Central memory CD8-positive, alpha-beta T cell (primary cell): ENCODE results near the gene ITGAD.

Experiments used
- ATAC-seq: fragments of 150-1000 bp; cut with Tn5 transposase; replicated peaks from 2 replicates; pipeline ENCODE4 v1.10.0; 2022; ENCODE audit warnings: mild to moderate bottlenecking, moderate FRiP score, moderate number of reproducible peaks; ENCODE audit not compliant: poor library complexity, severe bottlenecking; ENCODE audit errors: extremely low read depth
- DNase-seq, 2 donors: peaks; one replicate each; pipeline ENCODE4 v3.0.0; 2021; ENCODE audit warnings: low spot score in 2 of 2
- H3K27ac Mint-ChIP-seq: one replicate; pipeline ENCODE4 v1.8.0; 2022; ENCODE audit warnings: low read depth, mild to moderate bottlenecking, moderate library complexity, mixed read lengths
- H3K27me3 Mint-ChIP-seq: one replicate; pipeline ENCODE4 v1.8.0; 2022; ENCODE audit warnings: mixed read lengths
- H3K36me3 Mint-ChIP-seq: one replicate; pipeline ENCODE4 v1.8.0; 2022; ENCODE audit warnings: mild to moderate bottlenecking, moderate library complexity, mixed read lengths; ENCODE audit not compliant: insufficient read depth
- H3K4me1 Mint-ChIP-seq: one replicate; pipeline ENCODE4 v1.8.0; 2022; ENCODE audit warnings: mixed read lengths
- H3K4me3 Mint-ChIP-seq: one replicate; pipeline ENCODE4 v1.8.0; 2022; ENCODE audit warnings: mild to moderate bottlenecking, moderate library complexity, mixed read lengths
- H3K9me3 Mint-ChIP-seq: one replicate; pipeline ENCODE4 v1.8.0; 2022; ENCODE audit warnings: mixed read lengths

The ITGAD gene

GRCh38 chr16:31464348-31464769, 71.2 kb downstream of the ITGAD start:
- ATAC-seq = no peak
- H3K27me3 Mint-ChIP-seq = no peaks in the 10 kb centered on the region
- DNase-seq = no peak
- H3K27ac Mint-ChIP-seq = no peak overlapping the region
- no peak overlapping the region for H3K4me3 Mint-ChIP-seq
- no peaks in the 10 kb centered on the region for H3K9me3 Mint-ChIP-seq
- peaks cover 30% of the 10 kb centered on the region for H3K36me3 Mint-ChIP-seq
- H3K4me1 Mint-ChIP-seq = peaks cover 28% of the 10 kb centered on the region

- Mint-ChIP-seq H3K36me3 (peaks cover 26% of the 10 kb centered on the region), H3K4me1 (peaks cover 27% of the 10 kb centered on the region), H3K27me3 (no peaks in the 10 kb centered on the region), H3K9me3 (no peaks in the 10 kb centered on the region), H3K27ac (no peak overlapping the region), H3K4me3 (no peak overlapping the region)
- ATAC-seq = no peak
- no peak for DNase-seq
Observed at GRCh38 chr16:31464781-31465260, 71.7 kb downstream of the ITGAD start.

GRCh38 chr16:31465788-31466370, 72.7 kb downstream of the ITGAD start:
- peaks cover 20% of the 10 kb centered on the region for H3K4me1 Mint-ChIP-seq
- no peak for ATAC-seq
- no peaks in the 10 kb centered on the region for H3K9me3 Mint-ChIP-seq
- DNase-seq = no peak
- H3K4me3 Mint-ChIP-seq = no peak overlapping the region
- peaks cover 25% of the 10 kb centered on the region for H3K36me3 Mint-ChIP-seq
- no peaks in the 10 kb centered on the region for H3K27me3 Mint-ChIP-seq
- no peak overlapping the region for H3K27ac Mint-ChIP-seq

- no peak overlapping the region for H3K4me3 Mint-ChIP-seq
- peaks cover 23% of the 10 kb centered on the region for H3K36me3 Mint-ChIP-seq
- no peaks in the 10 kb centered on the region for H3K9me3 Mint-ChIP-seq
- H3K27me3 Mint-ChIP-seq = no peaks in the 10 kb centered on the region
- H3K27ac Mint-ChIP-seq = no peak overlapping the region
- no peak for DNase-seq
- H3K4me1 Mint-ChIP-seq = peaks cover 14% of the 10 kb centered on the region
- ATAC-seq = no peak
Observed at GRCh38 chr16:31466381-31466841, 73.3 kb downstream of the ITGAD start.

GRCh38 chr16:31467151-31467773, 74.1 kb downstream of the ITGAD start:
- no peak overlapping the region for H3K27ac Mint-ChIP-seq
- H3K36me3 Mint-ChIP-seq = peaks cover 23% of the 10 kb centered on the region
- H3K4me1 Mint-ChIP-seq = peaks cover 14% of the 10 kb centered on the region
- ATAC-seq = no peak
- no peak overlapping the region for H3K4me3 Mint-ChIP-seq
- no peaks in the 10 kb centered on the region for H3K9me3 Mint-ChIP-seq
- peaks cover 2% of the 10 kb centered on the region for H3K27me3 Mint-ChIP-seq
- DNase-seq = no peak

GRCh38 chr16:31467858-31468257, 74.7 kb downstream of the ITGAD start:
- DNase-seq = no peak
- peaks cover 8% of the 10 kb centered on the region for H3K27me3 Mint-ChIP-seq
- H3K27ac Mint-ChIP-seq = no peak overlapping the region
- H3K9me3 Mint-ChIP-seq = no peaks in the 10 kb centered on the region
- H3K36me3 Mint-ChIP-seq = peaks cover 20% of the 10 kb centered on the region
- H3K4me1 Mint-ChIP-seq = peaks cover 20% of the 10 kb centered on the region
- no peak overlapping the region for H3K4me3 Mint-ChIP-seq
- ATAC-seq = no peak

- no peaks in the 10 kb centered on the region for H3K9me3 Mint-ChIP-seq
- DNase-seq (no peak), ATAC-seq (no peak)
Observed at GRCh38 chr16:31470615-31471014, 77.5 kb downstream of the ITGAD start.

GRCh38 chr16:31471241-31471874, 78.2 kb downstream of the ITGAD start:
- DNase-seq (no peak), ATAC-seq (no peak)
- H3K36me3 Mint-ChIP-seq = peaks cover 5% of the 10 kb centered on the region
- H3K9me3 Mint-ChIP-seq = no peaks in the 10 kb centered on the region
- H3K27ac Mint-ChIP-seq = no peak overlapping the region
- peaks cover 16% of the 10 kb centered on the region for H3K27me3 Mint-ChIP-seq
- H3K4me3 Mint-ChIP-seq = no peak overlapping the region
- H3K4me1 Mint-ChIP-seq = peaks cover 19% of the 10 kb centered on the region

More at GRCh38 chr16:31470615-31471014, 77.5 kb downstream of the ITGAD start:
- Mint-ChIP-seq H3K27me3 (peaks cover 16% of the 10 kb centered on the region), H3K4me3 (no peak overlapping the region), H3K36me3 (peaks cover 7% of the 10 kb centered on the region), H3K4me1 (peaks cover 16% of the 10 kb centered on the region), H3K27ac (no peak overlapping the region)

GRCh38 chr16:31471875-31472708, 79.0 kb downstream of the ITGAD start, which contains the start of gene TGFB1I1:
TSS of gene TGFB1I1 (plus strand) at chr16:31472152. CDS start at chr16:31472189, 37 bp downstream.
- Mint-ChIP-seq H3K36me3 (peaks cover 6% of the 10 kb centered on the region), H3K4me1 (peaks cover 20% of the 10 kb centered on the region), H3K4me3 (peak within 1 kb of the TSS; percentile 34), H3K27me3 (peaks cover 16% of the 10 kb centered on the region), H3K27ac (no peak within 1 kb of the TSS), H3K9me3 (no peaks in the 10 kb centered on the region)
- ATAC-seq = no peak
- no peak for DNase-seq

- peak overlapping the region; percentile 34 for H3K4me3 Mint-ChIP-seq
Observed at GRCh38 chr16:31472709-31473203, 79.6 kb downstream of the ITGAD start.

GRCh38 chr16:31473264-31473984, 80.3 kb downstream of the ITGAD start:
- Mint-ChIP-seq H3K27ac (no peak overlapping the region), H3K4me1 (peaks cover 25% of the 10 kb centered on the region), H3K4me3 (no peak overlapping the region), H3K9me3 (no peaks in the 10 kb centered on the region), H3K27me3 (peaks cover 16% of the 10 kb centered on the region), H3K36me3 (peaks cover 5% of the 10 kb centered on the region)
- DNase-seq (no peak), ATAC-seq (no peak)

More at GRCh38 chr16:31472709-31473203, 79.6 kb downstream of the ITGAD start:
- ATAC-seq (no peak), DNase-seq (no peak)
- Mint-ChIP-seq H3K27ac (no peak overlapping the region), H3K27me3 (peaks cover 16% of the 10 kb centered on the region), H3K4me1 (peaks cover 21% of the 10 kb centered on the region), H3K9me3 (no peaks in the 10 kb centered on the region), H3K36me3 (peaks cover 3% of the 10 kb centered on the region)
